ENCODE results near the gene AGRP. TPM values are rescaled to one million over a fixed set of nuclear protein-coding genes. Genes with fewer than 3 reads are reported as not detected.

AGRP gene
- total RNA-seq, 1 experiment from 2014 or later = not detected

DNA sequence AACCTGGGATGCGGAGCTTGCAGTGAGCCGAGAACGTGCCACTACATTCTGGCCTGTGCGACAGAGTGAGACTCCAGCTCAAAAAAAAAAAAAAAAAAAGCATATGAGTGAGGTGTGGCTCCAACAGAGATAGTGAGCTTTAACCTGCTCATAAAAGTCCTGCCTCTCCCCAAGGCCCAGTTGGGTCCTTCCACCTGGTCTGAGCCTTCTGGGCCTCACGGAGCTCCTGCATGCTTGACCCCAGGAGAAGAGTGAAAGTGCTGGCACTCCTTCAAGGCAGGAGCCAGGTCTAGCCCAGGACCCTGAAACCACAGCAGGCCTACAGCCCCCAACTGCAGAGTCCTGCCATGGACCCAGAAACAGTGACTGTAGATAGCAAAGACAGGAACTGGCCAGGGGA is 34.8 kb downstream of the AGRP start:
- ChIA-PET CTCF (interaction anchor here (0.7 to 12.8 kb wide), 5 partner anchors 17 to 220 kb away, joined by 3 to 234 read pairs (median 5); partner anchors contain the start of gene ATP6V0D1), POLR2A (no interaction called here)
- ATAC-seq (no peak), DNase-seq (ENCODE audit: low spot score) (no peak)
- TF ChIP-seq, protein P1, sequence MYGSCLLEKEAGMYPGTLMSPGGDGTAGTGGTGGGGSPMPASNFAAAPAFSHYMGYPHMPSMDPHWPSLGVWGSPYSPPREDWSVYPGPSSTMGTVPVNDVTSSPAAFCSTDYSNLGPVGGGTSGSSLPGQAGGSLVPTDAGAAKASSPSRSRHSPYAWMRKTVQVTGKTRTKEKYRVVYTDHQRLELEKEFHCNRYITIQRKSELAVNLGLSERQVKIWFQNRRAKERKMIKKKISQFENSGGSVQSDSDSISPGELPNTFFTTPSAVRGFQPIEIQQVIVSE (CRISPR knock-in tag; IDR thresholded peaks at IDR 0.05; ENCODE audit: borderline replicate concordance) = no peak
- TF ChIP-seq, protein P2, sequence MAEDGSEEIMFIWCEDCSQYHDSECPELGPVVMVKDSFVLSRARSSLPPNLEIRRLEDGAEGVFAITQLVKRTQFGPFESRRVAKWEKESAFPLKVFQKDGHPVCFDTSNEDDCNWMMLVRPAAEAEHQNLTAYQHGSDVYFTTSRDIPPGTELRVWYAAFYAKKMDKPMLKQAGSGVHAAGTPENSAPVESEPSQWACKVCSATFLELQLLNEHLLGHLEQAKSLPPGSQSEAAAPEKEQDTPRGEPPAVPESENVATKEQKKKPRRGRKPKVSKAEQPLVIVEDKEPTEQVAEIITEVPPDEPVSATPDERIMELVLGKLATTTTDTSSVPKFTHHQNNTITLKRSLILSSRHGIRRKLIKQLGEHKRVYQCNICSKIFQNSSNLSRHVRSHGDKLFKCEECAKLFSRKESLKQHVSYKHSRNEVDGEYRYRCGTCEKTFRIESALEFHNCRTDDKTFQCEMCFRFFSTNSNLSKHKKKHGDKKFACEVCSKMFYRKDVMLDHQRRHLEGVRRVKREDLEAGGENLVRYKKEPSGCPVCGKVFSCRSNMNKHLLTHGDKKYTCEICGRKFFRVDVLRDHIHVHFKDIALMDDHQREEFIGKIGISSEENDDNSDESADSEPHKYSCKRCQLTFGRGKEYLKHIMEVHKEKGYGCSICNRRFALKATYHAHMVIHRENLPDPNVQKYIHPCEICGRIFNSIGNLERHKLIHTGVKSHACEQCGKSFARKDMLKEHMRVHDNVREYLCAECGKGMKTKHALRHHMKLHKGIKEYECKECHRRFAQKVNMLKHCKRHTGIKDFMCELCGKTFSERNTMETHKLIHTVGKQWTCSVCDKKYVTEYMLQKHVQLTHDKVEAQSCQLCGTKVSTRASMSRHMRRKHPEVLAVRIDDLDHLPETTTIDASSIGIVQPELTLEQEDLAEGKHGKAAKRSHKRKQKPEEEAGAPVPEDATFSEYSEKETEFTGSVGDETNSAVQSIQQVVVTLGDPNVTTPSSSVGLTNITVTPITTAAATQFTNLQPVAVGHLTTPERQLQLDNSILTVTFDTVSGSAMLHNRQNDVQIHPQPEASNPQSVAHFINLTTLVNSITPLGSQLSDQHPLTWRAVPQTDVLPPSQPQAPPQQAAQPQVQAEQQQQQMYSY (CRISPR knock-in tag; IDR thresholded peaks at IDR 0.05) = no peak
- TF ChIP-seq GTF2I (CRISPR knock-in tag; conservative IDR thresholded peaks at IDR 0.05) = no peak
- no peak overlapping the region for H3K4me3 Mint-ChIP-seq
- H3K9me3 Mint-ChIP-seq = no peaks in the 10 kb centered on the region
- H3K4me1 Mint-ChIP-seq = peaks cover 6% of the 10 kb centered on the region
- 0 out of 2 replicates have a peak, but pooled peaks cover 3% of the 10 kb centered on the region for H3K36me3 Mint-ChIP-seq
- H3K27ac Mint-ChIP-seq = no peak overlapping the region
- no peaks in the 10 kb centered on the region; the same call in 1 of the 2 replicates for H3K27me3 Mint-ChIP-seq (ENCODE audit: low read depth)

- ChIA-PET POLR2A (interaction anchor here (0.6 kb wide), 1 partner anchor 20 kb away, joined by 5 read pairs; no protein-coding TSS in a partner anchor), CTCF (interaction anchor here (0.6 to 12.8 kb wide), 12 partner anchors 8 to 213 kb away, joined by 3 to 234 read pairs (median 4); partner anchors contain the start of genes ACD and ATP6V0D1)
- Mint-ChIP-seq H3K27me3 (ENCODE audit: low read depth) (no peaks in the 10 kb centered on the region; the same call in 1 of the 2 replicates), H3K9me3 (no peaks in the 10 kb centered on the region), H3K27ac (no peak overlapping the region), H3K36me3 (0 out of 2 replicates have a peak, but pooled peaks cover 3% of the 10 kb centered on the region), H3K4me1 (peaks cover 6% of the 10 kb centered on the region), H3K4me3 (no peak overlapping the region)
- TF ChIP-seq, protein P3, sequence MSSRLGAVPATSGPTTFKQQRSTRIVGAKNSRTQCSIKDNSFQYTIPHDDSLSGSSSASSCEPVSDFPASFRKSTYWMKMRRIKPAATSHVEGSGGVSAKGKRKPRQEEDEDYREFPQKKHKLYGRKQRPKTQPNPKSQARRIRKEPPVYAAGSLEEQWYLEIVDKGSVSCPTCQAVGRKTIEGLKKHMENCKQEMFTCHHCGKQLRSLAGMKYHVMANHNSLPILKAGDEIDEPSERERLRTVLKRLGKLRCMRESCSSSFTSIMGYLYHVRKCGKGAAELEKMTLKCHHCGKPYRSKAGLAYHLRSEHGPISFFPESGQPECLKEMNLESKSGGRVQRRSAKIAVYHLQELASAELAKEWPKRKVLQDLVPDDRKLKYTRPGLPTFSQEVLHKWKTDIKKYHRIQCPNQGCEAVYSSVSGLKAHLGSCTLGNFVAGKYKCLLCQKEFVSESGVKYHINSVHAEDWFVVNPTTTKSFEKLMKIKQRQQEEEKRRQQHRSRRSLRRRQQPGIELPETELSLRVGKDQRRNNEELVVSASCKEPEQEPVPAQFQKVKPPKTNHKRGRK (CRISPR knock-in tag; IDR thresholded peaks at IDR 0.05; ENCODE audit: borderline replicate concordance) = no peak
- TF ChIP-seq, protein P4, sequence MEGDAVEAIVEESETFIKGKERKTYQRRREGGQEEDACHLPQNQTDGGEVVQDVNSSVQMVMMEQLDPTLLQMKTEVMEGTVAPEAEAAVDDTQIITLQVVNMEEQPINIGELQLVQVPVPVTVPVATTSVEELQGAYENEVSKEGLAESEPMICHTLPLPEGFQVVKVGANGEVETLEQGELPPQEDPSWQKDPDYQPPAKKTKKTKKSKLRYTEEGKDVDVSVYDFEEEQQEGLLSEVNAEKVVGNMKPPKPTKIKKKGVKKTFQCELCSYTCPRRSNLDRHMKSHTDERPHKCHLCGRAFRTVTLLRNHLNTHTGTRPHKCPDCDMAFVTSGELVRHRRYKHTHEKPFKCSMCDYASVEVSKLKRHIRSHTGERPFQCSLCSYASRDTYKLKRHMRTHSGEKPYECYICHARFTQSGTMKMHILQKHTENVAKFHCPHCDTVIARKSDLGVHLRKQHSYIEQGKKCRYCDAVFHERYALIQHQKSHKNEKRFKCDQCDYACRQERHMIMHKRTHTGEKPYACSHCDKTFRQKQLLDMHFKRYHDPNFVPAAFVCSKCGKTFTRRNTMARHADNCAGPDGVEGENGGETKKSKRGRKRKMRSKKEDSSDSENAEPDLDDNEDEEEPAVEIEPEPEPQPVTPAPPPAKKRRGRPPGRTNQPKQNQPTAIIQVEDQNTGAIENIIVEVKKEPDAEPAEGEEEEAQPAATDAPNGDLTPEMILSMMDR (IDR thresholded peaks at IDR 0.05) = 0 out of 2 replicates have a peak, but pooled peaks have one; percentile 16
- ATAC-seq (no peak; the same call in 1 of the 2 replicates), DNase-seq (ENCODE audit: low spot score) (peak; percentile 62)
These were observed 35.8 kb downstream of the AGRP start for GRCh38 chr16:67447508-67448076.

GRCh38 chr16:67446968-67447507 is 36.3 kb downstream of the AGRP start:
- no peak for ATAC-seq
- DNase-seq (ENCODE audit: low spot score) = no peak
- Mint-ChIP-seq H3K27ac (no peak overlapping the region), H3K4me1 (peaks cover 6% of the 10 kb centered on the region), H3K9me3 (no peaks in the 10 kb centered on the region), H3K4me3 (no peak overlapping the region), H3K36me3 (0 out of 2 replicates have a peak, but pooled peaks cover 3% of the 10 kb centered on the region), H3K27me3 (ENCODE audit: low read depth) (no peaks in the 10 kb centered on the region; the same call in 1 of the 2 replicates)
- ChIA-PET POLR2A (interaction anchor here (0.6 kb wide), 1 partner anchor 19 kb away, joined by 5 read pairs; no protein-coding TSS in a partner anchor), CTCF (interaction anchor here (0.7 to 12.8 kb wide), 10 partner anchors 9 to 213 kb away, joined by 3 to 234 read pairs (median 6); partner anchors contain the start of genes ACD and ATP6V0D1)
- no peak for TF ChIP-seq CREB1 (CRISPR knock-in tag; IDR thresholded peaks at IDR 0.05)
- TF ChIP-seq ERG (CRISPR knock-in tag; IDR thresholded peaks at IDR 0.05) = no peak
- no peak for TF ChIP-seq EMX1 (CRISPR knock-in tag; IDR thresholded peaks at IDR 0.05)
- no peak for TF ChIP-seq NR2C2 (CRISPR knock-in tag; IDR thresholded peaks at IDR 0.05)
- TF ChIP-seq JAZF1 (CRISPR knock-in tag; IDR thresholded peaks at IDR 0.05) = no peak
- no peak for TF ChIP-seq MYBL2 (CRISPR knock-in tag; IDR thresholded peaks at IDR 0.05)
- TF ChIP-seq FOXP4 (CRISPR knock-in tag; IDR thresholded peaks at IDR 0.05) = no peak
- TF ChIP-seq NFYB (CRISPR knock-in tag; conservative IDR thresholded peaks at IDR 0.05; ENCODE audit: low read depth) = no peak
- TF ChIP-seq, protein P5, sequence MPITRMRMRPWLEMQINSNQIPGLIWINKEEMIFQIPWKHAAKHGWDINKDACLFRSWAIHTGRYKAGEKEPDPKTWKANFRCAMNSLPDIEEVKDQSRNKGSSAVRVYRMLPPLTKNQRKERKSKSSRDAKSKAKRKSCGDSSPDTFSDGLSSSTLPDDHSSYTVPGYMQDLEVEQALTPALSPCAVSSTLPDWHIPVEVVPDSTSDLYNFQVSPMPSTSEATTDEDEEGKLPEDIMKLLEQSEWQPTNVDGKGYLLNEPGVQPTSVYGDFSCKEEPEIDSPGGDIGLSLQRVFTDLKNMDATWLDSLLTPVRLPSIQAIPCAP (CRISPR knock-in tag; IDR thresholded peaks at IDR 0.05) = no peak
- no peak for TF ChIP-seq RORB (CRISPR knock-in tag; IDR thresholded peaks at IDR 0.05)
